ENCODE measurements around the gene MYO9B. TPM values are rescaled to one million over a fixed set of nuclear protein-coding genes. Genes with fewer than 3 reads are reported as not detected.

MYO9B gene
- total and polyA plus RNA-seq, 9 of the 15 experiments (the other 6 are each of a cell fraction or from before 2014, with no cell fraction given), result 2.4 to 77.6 (median 23.0) TPM

DNA sequence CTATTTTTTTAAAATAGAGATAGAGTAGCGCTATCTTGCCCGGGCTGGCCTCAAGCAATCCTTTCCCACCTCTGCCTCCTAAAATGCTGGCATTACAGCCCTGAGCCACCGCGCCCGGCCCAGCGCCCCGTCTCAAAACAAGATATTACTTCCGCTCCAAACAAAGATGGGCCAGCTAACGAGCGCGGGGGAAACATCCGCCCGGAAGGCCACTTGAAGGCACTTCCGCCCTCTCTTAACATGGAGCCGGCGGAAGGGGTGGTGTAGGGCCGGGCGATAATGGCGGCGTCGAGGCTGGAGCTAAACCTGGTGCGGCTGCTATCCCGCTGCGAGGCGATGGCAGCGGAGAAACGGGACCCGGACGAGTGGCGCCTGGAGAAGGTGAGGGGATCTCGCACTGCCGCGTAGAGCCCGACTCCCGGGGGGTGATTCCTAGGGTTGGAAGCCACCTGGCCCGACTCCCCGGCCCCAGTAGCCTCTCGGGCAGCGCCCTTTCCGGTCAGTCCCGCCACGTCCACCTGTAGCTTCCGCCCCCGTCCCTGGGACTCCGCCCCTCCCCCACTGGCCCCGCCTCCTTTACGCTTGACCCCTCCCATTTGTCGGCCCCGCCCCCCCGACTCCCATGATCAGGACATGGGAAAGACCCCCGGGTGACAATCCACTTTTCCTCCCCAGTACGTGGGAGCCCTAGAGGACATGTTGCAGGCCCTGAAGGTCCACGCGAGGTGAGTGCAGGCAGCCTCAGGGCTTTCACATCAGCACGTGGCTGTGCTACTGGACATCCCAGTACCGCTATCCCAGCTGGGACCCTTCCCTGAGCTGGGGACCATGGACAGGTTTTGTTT, 139.8 kb downstream of the MYO9B start, which contains the start of gene USE1 (continued):
- TF ChIP-seq, protein P1, sequence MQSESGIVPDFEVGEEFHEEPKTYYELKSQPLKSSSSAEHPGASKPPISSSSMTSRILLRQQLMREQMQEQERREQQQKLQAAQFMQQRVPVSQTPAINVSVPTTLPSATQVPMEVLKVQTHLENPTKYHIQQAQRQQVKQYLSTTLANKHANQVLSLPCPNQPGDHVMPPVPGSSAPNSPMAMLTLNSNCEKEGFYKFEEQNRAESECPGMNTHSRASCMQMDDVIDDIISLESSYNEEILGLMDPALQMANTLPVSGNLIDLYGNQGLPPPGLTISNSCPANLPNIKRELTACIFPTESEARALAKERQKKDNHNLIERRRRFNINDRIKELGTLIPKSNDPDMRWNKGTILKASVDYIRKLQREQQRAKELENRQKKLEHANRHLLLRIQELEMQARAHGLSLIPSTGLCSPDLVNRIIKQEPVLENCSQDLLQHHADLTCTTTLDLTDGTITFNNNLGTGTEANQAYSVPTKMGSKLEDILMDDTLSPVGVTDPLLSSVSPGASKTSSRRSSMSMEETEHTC (IDR thresholded peaks at IDR 0.05), result no peak
- TF ChIP-seq KHSRP (IDR thresholded peaks at IDR 0.05), result no peak
- no peak for TF ChIP-seq ZNF408 (CRISPR knock-in tag; IDR thresholded peaks at IDR 0.05; ENCODE audit: low read depth)
- TF ChIP-seq SAFB2 (IDR thresholded peaks at IDR 0.05; ENCODE audit: borderline replicate concordance, low read depth, low read length, severe bottlenecking), result no peak
- TF ChIP-seq, protein P2, sequence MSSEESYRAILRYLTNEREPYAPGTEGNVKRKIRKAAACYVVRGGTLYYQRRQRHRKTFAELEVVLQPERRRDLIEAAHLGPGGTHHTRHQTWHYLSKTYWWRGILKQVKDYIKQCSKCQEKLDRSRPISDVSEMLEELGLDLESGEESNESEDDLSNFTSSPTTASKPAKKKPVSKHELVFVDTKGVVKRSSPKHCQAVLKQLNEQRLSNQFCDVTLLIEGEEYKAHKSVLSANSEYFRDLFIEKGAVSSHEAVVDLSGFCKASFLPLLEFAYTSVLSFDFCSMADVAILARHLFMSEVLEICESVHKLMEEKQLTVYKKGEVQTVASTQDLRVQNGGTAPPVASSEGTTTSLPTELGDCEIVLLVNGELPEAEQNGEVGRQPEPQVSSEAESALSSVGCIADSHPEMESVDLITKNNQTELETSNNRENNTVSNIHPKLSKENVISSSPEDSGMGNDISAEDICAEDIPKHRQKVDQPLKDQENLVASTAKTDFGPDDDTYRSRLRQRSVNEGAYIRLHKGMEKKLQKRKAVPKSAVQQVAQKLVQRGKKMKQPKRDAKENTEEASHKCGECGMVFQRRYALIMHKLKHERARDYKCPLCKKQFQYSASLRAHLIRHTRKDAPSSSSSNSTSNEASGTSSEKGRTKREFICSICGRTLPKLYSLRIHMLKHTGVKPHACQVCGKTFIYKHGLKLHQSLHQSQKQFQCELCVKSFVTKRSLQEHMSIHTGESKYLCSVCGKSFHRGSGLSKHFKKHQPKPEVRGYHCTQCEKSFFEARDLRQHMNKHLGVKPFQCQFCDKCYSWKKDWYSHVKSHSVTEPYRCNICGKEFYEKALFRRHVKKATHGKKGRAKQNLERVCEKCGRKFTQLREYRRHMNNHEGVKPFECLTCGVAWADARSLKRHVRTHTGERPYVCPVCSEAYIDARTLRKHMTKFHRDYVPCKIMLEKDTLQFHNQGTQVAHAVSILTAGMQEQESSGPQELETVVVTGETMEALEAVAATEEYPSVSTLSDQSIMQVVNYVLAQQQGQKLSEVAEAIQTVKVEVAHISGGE (CRISPR knock-in tag; IDR thresholded peaks at IDR 0.05), result peak; percentile 85 to 98 (median 87); a peak in 5 of 6 replicates
- no peak for TF ChIP-seq ZNF253 (CRISPR knock-in tag; conservative IDR thresholded peaks at IDR 0.05)
- peak; percentile 78 for TF ChIP-seq L3MBTL2 (IDR thresholded peaks at IDR 0.05)
- peak; percentile 70; the same call in 1 of the 2 replicates for TF ChIP-seq CBX1 (IDR thresholded peaks at IDR 0.05; ENCODE audit: low read depth)
- peak; percentile 69 to 78 for TF ChIP-seq SIX5 (IDR thresholded peaks at IDR 0.05; ENCODE audit: borderline replicate concordance in 1 of 2, insufficient read depth in 1 of 2, low read depth in 1 of 2, low read length in 2 of 2)
- peak; percentile 23; the same call in 1 of the 2 replicates for TF ChIP-seq MXI1 (IDR thresholded peaks at IDR 0.05; ENCODE audit: low read depth, low read length)
- no peak for TF ChIP-seq EHMT2 (IDR thresholded peaks at IDR 0.05)
- no peak for TF ChIP-seq ZNF830 (CRISPR knock-in tag; IDR thresholded peaks at IDR 0.05)
- TF ChIP-seq, protein P3, sequence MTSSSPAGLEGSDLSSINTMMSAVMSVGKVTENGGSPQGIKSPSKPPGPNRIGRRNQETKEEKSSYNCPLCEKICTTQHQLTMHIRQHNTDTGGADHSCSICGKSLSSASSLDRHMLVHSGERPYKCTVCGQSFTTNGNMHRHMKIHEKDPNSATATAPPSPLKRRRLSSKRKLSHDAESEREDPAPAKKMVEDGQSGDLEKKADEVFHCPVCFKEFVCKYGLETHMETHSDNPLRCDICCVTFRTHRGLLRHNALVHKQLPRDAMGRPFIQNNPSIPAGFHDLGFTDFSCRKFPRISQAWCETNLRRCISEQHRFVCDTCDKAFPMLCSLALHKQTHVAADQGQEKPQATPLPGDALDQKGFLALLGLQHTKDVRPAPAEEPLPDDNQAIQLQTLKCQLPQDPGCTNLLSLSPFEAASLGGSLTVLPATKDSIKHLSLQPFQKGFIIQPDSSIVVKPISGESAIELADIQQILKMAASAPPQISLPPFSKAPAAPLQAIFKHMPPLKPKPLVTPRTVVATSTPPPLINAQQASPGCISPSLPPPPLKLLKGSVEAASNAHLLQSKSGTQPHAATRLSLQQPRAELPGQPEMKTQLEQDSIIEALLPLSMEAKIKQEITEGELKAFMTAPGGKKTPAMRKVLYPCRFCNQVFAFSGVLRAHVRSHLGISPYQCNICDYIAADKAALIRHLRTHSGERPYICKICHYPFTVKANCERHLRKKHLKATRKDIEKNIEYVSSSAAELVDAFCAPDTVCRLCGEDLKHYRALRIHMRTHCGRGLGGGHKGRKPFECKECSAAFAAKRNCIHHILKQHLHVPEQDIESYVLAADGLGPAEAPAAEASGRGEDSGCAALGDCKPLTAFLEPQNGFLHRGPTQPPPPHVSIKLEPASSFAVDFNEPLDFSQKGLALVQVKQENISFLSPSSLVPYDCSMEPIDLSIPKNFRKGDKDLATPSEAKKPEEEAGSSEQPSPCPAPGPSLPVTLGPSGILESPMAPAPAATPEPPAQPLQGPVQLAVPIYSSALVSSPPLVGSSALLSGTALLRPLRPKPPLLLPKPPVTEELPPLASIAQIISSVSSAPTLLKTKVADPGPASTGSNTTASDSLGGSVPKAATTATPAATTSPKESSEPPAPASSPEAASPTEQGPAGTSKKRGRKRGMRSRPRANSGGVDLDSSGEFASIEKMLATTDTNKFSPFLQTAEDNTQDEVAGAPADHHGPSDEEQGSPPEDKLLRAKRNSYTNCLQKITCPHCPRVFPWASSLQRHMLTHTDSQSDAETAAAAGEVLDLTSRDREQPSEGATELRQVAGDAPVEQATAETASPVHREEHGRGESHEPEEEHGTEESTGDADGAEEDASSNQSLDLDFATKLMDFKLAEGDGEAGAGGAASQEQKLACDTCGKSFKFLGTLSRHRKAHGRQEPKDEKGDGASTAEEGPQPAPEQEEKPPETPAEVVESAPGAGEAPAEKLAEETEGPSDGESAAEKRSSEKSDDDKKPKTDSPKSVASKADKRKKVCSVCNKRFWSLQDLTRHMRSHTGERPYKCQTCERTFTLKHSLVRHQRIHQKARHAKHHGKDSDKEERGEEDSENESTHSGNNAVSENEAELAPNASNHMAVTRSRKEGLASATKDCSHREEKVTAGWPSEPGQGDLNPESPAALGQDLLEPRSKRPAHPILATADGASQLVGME (CRISPR knock-in tag; IDR thresholded peaks at IDR 0.05), result no peak
- TF ChIP-seq KLF13 (tag; IDR thresholded peaks at IDR 0.05; ENCODE audit: borderline replicate concordance, low read depth), result peak; percentile 75; the same call in 1 of the 2 replicates
